MM.1S (cell line): Measurements from ENCODE around the gene AKR1C3.

Experiments
- DNase-seq: peaks from one replicate; pipeline ENCODE4 v3.0.0-alpha.2; 2015
- H2AFZ ChIP-seq: fragments of 300-600 bp; sonication (generic); 2 replicates; pipeline ENCODE4 v1.6.0; 2016; ENCODE audit warnings: antibody characterized with exemption, low read length
- H3F3A ChIP-seq: fragments of 300-600 bp; sonication (generic); 2 replicates; pipeline ENCODE4 v1.6.1; 2016; ENCODE audit warnings: mild to moderate bottlenecking, antibody characterized with exemption, low read length, moderate library complexity, mixed read lengths; ENCODE audit not compliant: insufficient read depth
- H3K27ac ChIP-seq: fragments of 300-600 bp; sonication (generic); 2 replicates; pipeline ENCODE4 v1.5.1; 2016; ENCODE audit warnings: mild to moderate bottlenecking, low read length
- H3K27me3 ChIP-seq: fragments of 300-600 bp; sonication (generic); replicated peaks from 2 replicates; pipeline ENCODE4 v1.6.0; 2016; ENCODE audit warnings: low read length; ENCODE audit not compliant: insufficient read depth
- H3K36me3 ChIP-seq: fragments of 300-600 bp; sonication (generic); replicated peaks from 2 replicates; pipeline ENCODE4 v1.6.1; 2016; ENCODE audit warnings: mild to moderate bottlenecking, low read length, mixed read lengths; ENCODE audit not compliant: insufficient read depth
- H3K4me1 ChIP-seq: fragments of 300-600 bp; sonication (generic); 2 replicates; pipeline ENCODE4 v1.6.1; 2016; ENCODE audit warnings: low read length, mixed read lengths
- H3K4me2 ChIP-seq: fragments of 300-600 bp; sonication (generic); 2 replicates; pipeline ENCODE4 v1.6.0; 2016; ENCODE audit warnings: low read depth, low read length
- H3K4me3 ChIP-seq: fragments of 300-600 bp; sonication (generic); 2 replicates; pipeline ENCODE4 v1.5.1; 2016; ENCODE audit warnings: low read length, mixed read lengths
- H3K79me2 ChIP-seq: fragments of 300-600 bp; sonication (generic); 2 replicates; pipeline ENCODE4 v1.6.1; 2016; ENCODE audit warnings: mixed run types, low read length, mixed read lengths
- H3K9ac ChIP-seq: fragments of 300-600 bp; sonication (generic); 2 replicates; pipeline ENCODE4 v1.6.1; 2016; ENCODE audit warnings: low read length, mixed read lengths
- H3K9me2 ChIP-seq: fragments of 300-600 bp; sonication (generic); replicated peaks from 2 replicates; pipeline ENCODE4 v1.6.1; 2016; ENCODE audit warnings: mild to moderate bottlenecking, low read length, mixed read lengths; ENCODE audit not compliant: insufficient read depth
- H3K9me3 ChIP-seq: fragments of 300-600 bp; sonication (generic); replicated peaks from 2 replicates; pipeline ENCODE4 v1.6.1; 2016; ENCODE audit warnings: mild to moderate bottlenecking, low read length, mixed read lengths; ENCODE audit not compliant: insufficient read depth
- H4K20me1 ChIP-seq: fragments of 300-600 bp; sonication (generic); 2 replicates; pipeline ENCODE4 v1.6.1; 2016; ENCODE audit warnings: mild to moderate bottlenecking, low read length, moderate library complexity, mixed read lengths; ENCODE audit not compliant: insufficient read depth
- CTCF ChIP-seq: fragments of 300-600 bp; sonication (generic); IDR thresholded peaks from 2 replicates; pipeline ENCODE4 v1.5.1; 2016; ENCODE audit warnings: antibody characterized with exemption, low read length, mixed read lengths
- EZH2 ChIP-seq: fragments of 300-600 bp; sonication (generic); optimal IDR thresholded peaks from 2 replicates; pipeline ENCODE3; 2017; ENCODE audit warnings: low read depth, mild to moderate bottlenecking, antibody characterized with exemption, low read length, mixed read lengths
- EZH2phosphoT487 ChIP-seq: fragments of 300-600 bp; sonication (generic); IDR thresholded peaks from 2 replicates; pipeline ENCODE4 v1.6.1; 2018; ENCODE audit warnings: antibody characterized with exemption, low read length

The AKR1C3 gene

GRCh38 chr10:5155951-5156350, 61.7 kb downstream of the AKR1C3 start:
- TF ChIP-seq EZH2 (no peak), CTCF (no peak), EZH2phosphoT487 (no peak)

More at GRCh38 chr10:5155951-5156350, 61.7 kb downstream of the AKR1C3 start:
- no peak overlapping the region for H3K4me2 ChIP-seq
- H2AFZ ChIP-seq, result no peak overlapping the region
- H3K79me2 ChIP-seq, result no peaks in the 10 kb centered on the region
- no peak overlapping the region for H3K4me3 ChIP-seq
- H3K9ac ChIP-seq, result no peak overlapping the region
- no peak for DNase-seq
- no peaks in the 10 kb centered on the region for H3F3A ChIP-seq
- H3K9me3 ChIP-seq, result no peaks in the 10 kb centered on the region
- no peaks in the 10 kb centered on the region for H3K27me3 ChIP-seq
- no peaks in the 10 kb centered on the region for H3K36me3 ChIP-seq
- H3K9me2 ChIP-seq, result no peaks in the 10 kb centered on the region
- H3K4me1 ChIP-seq, result no peaks in the 10 kb centered on the region
- H3K27ac ChIP-seq, result no peak overlapping the region
- H4K20me1 ChIP-seq, result no peaks in the 10 kb centered on the region
